Stimulated activated naive CD4-positive, alpha-beta T cell (primary cell): ENCODE measurements around the gene ARRB1.

Source experiments
- DNase-seq, 6 experiments: peaks; one replicate each; lab custom pipeline; 2025; lab: John Stamatoyannopoulos, UW

Gene ARRB1

GRCh38 chr11:75260396-75261170, 90.9 kb downstream of the ARRB1 start:
- DNase-seq: no peak

- DNase-seq: no peak
These were observed 97.1 kb downstream of the ARRB1 start for GRCh38 chr11:75254326-75254725.

DNA sequence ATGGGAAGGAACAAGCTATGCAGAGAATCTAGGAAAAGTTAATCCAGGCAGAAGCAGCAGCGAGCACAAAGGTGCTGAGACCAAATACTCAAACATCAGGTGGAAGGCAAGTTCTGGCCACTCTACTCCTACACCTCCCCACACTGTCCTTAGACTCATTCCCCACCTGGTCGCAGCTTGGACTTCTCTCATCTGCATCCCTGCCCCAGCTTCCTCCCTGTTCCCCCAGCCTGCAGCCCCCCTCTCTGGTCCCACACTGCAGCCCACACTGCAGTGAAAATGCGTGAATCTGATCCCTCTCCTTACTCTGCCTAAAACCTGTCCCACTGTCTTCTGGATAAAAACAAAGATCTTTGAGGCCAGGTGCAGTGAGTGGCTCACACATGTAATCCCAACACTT, 101.8 kb downstream of the ARRB1 start:
- DNase-seq: no peak

DNA sequence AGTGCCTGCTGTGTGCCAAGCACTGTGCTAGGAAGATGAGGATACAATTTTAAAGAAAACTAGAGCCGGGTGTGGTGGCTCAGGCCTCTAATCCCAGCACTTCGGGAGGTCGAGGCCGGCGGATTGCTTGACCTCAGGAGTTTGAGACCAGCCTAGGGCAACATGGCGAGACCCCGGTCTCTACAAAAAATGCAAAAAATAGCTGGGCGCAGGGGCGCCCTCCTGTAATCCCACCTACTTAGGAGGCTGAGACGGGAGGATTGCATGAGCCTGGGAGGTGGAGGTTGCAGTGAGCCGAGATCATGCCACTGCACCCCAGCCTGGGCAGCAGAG, 102.6 kb downstream of the ARRB1 start:
- no peak for DNase-seq

- DNase-seq: no peak
These were observed 104.7 kb downstream of the ARRB1 start for GRCh38 chr11:75246671-75247350.

GRCh38 chr11:75246006-75246670, 105.3 kb downstream of the ARRB1 start:
- DNase-seq: no peak

DNA sequence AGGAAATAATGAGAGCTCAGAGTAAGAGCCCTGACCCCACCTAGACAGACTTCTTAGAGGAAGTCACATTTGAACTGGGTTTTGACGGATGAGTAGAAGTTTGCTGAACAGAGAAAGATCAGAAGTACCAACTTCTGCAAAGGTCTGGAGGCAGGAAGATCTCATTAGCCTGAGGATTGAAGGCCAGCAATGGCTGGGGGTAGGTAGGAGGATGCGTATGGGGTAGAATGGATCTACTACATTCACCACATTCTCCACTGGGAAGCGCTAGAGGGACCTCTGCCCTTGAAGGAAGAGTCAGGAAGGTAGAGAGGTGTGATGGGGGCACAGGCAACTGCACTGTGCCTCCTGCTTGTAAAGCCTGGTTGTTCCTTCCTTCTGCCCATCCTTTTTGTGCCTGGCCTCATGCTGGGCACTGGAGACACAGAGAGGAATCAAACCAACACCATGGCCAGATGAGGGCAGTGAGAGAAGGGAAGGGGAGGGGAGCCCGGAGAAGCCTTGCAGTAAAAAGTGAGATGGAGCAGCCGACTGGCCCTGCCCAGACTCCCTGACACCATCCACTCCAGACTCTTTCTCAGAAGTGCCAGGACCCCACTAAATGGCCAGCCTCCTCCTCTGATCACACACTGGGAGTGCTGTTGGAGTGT, 106.0 kb downstream of the ARRB1 start:
- DNase-seq: no peak

GRCh38 chr11:75244052-75244814, 107.2 kb downstream of the ARRB1 start:
- no peak for DNase-seq

GRCh38 chr11:75242722-75243600, 108.5 kb downstream of the ARRB1 start:
- DNase-seq: no peak

DNA sequence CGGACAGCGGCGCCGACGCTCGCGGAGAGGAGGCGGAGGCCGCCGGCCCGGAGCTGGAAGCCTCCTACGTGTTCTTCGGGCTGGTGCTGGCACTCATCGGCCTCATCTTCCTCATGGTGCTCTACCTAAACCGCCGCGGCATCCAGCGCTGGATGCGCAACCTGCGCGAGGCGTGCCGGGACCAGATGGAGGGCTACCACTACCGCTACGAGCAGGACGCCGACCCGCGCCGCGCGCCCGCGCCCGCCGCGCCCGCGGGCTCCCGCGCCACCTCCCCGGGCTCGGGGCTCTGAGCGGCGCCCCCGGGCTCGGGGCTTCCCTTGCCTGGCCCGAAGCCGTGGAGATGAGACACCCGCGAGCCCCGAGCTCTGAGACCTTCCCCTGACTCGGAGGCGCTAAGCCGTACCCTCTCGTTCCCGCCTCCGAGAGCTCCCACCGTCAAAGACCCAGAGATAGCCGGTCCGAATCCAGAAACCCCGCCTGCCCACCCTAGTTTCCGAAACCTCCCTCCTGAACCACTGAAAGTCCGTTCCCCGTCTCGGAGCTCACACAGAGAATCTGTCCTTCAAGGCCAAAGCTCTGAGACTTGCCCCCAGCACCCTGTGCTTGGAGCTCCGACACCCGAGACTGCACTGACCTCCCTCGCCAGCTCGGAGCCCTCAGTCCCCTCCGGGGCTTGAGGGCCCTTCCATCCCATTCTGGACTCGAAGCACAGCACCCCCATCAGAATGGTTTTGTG, 109.4 kb downstream of the ARRB1 start:
- DNase-seq: no peak

DNA sequence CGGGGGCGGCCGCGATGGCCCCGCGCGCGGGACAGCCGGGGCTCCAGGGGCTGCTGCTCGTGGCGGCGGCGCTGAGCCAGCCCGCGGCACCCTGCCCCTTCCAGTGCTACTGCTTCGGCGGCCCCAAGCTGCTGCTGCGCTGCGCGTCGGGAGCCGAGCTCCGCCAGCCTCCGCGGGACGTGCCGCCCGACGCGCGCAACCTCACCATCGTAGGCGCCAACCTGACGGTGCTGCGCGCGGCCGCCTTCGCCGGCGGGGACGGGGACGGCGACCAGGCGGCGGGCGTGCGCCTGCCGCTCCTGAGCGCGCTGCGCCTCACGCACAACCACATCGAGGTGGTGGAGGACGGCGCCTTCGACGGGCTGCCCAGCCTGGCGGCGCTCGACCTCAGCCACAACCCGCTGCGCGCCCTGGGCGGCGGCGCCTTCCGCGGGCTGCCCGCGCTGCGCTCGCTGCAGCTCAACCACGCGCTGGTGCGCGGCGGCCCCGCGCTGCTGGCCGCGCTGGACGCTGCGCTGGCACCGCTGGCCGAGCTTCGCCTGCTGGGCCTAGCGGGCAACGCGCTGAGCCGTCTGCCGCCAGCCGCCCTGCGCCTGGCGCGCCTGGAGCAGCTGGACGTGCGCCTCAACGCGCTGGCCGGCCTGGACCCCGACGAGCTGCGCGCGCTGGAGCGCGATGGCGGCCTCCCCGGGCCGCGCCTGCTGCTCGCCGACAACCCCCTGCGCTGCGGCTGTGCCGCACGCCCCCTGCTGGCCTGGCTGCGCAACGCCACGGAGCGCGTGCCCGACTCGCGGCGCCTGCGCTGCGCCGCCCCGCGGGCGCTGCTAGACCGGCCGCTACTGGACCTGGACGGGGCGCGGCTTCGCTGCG, 110.2 kb downstream of the ARRB1 start:
- peak; percentile 68 to 92 (median 80) for DNase-seq

GRCh38 chr11:75240311-75241035, 111.0 kb downstream of the ARRB1 start, which contains the start of gene TPBGL:
Gene TPBGL (plus strand): TSS chr11:75240774. CDS start chr11:75241050, 276 bp downstream.
- DNase-seq: peak in 2 of 6 experiments; percentile 22 to 40

GRCh38 chr11:75239531-75240290, 111.8 kb downstream of the ARRB1 start:
- DNase-seq: no peak

GRCh38 chr11:75238595-75239440, 112.6 kb downstream of the ARRB1 start:
- no peak for DNase-seq

DNA sequence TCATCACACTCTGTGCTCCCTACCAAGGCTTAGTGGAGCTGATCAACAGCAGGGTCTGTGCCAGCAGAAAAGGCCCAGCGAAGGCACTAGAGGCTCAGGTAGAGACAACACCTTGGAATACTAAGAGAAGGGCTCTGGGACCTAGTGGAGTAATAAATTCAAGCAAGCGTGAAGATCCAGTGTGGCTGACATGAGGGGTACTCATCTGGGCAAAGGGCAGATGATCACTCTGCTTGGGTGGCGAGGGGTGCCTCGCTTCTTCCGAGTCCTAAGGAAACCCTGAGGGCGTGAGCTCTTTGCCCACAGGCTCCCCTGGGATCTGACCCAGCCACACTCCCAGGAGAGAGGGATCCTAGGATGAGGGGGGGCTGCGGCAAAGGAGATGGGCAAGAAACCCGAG, 114.4 kb downstream of the ARRB1 start:
- no peak for DNase-seq

DNA sequence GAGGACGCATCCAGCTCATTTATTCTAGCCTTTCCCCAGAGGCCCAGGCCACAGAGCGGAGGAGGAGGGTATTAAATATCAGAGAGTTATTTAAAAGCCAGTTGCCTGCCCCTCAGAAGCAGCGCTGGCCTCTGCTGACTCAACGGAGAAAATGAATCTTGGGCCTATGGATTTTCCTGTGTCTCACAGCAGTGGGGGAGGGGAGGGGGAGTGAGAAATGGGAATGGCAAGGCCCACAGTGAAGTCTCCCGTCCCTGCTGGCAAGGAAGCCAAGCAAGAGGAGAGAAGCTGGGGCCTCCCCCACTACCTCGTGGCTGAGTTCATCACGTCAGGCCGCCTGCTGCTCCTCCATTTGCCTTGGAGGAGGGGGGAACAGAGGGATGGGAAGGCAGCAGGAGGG, 115.4 kb downstream of the ARRB1 start:
- no peak for DNase-seq

DNA sequence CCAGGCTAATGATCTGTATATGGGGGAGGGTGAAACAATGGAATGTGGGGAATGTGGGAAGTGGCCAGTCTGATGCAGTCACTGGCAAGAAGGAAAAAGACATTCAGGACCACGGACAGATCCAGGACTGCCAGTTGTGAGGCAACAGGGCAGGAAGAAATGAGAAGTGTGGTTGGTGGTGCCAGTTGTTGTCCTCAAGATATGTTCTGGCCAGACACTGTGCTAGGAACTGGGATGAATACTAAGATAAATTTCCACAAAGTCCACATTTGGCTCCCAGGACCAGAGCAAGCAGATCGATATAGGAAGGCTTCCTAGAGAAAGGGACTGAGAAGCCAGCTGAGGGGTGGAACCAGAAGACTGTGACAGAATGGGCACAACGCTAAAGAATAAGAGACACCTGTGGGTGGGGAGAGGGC, 117.7 kb downstream of the ARRB1 start:
- peak in 2 of 6 experiments; percentile 6 to 8 for DNase-seq
